Activated CD8-positive, alpha-beta T cell treated with anti-CD3 and anti-CD28 coated beads for 36 hours (primary cell): Measurements from ENCODE around the gene ARHGAP20. TPM values are rescaled to one million over a fixed set of nuclear protein-coding genes. Genes with fewer than 3 reads are reported as not detected.

Source experiments
- ATAC-seq: fragments of 200-7000 bp; cut with Tn5 transposase; one replicate; pipeline ENCODE4 v1.10.0; 2021; ENCODE audit warnings: mild to moderate bottlenecking, moderate library complexity
- CTCF ChIA-PET: fragments of 350-600 bp; sonication (Branson Sonifier 250); formaldehyde crosslinking; loops from one replicate; lab custom pipeline; 2021; ENCODE audit warnings: antibody characterized with exemption; lab: Charles Lee
- POLR2A ChIA-PET: fragments of 350-600 bp; sonication (Branson Sonifier 250); formaldehyde crosslinking; loops from one replicate; lab custom pipeline; 2021; ENCODE audit warnings: antibody characterized with exemption; lab: Charles Lee
- DNase-seq: peaks from one replicate; pipeline ENCODE4 v3.0.0-alpha.2; 2020
- H3K27ac Mint-ChIP-seq: one replicate; pipeline ENCODE4 v1.8.0; 2021; ENCODE audit warnings: mild to moderate bottlenecking, mixed read lengths
- H3K27me3 Mint-ChIP-seq: one replicate; pipeline ENCODE4 v1.8.0; 2021; ENCODE audit warnings: mixed read lengths
- H3K36me3 Mint-ChIP-seq: one replicate; pipeline ENCODE4 v1.8.0; 2021; ENCODE audit warnings: low read depth, mixed read lengths
- H3K4me1 Mint-ChIP-seq: one replicate; pipeline ENCODE4 v1.8.0; 2021; ENCODE audit warnings: low read depth, mixed read lengths
- H3K4me3 Mint-ChIP-seq: one replicate; pipeline ENCODE4 v1.8.0; 2021; ENCODE audit warnings: mild to moderate bottlenecking, moderate library complexity, mixed read lengths
- H3K9me3 Mint-ChIP-seq: one replicate; pipeline ENCODE4 v1.8.0; 2021; ENCODE audit warnings: mixed read lengths
- intact Hi-C: fragments of 100-400 bp; cut with micrococcal nuclease; formaldehyde crosslinking; loops from one replicate; pipeline ENCODE4 v1.10.0; 2022
- total RNA-seq, 2 experiments: library from RNA; stranded (reverse); gene quantifications; one replicate each; pipeline ENCODE4 v1.2.3, GENCODE V29; 2021
- TF ChIP-seq, protein P1 (sequence below): fragments of 200-600 bp; IDR thresholded peaks from one replicate; pipeline ENCODE4 v1.8.0; 2022; ENCODE audit warnings: antibody characterized with exemption, mild to moderate bottlenecking

Gene ARHGAP20
- total RNA-seq, 2 experiments from 2014 or later = 0.25 to 0.45 TPM

DNA sequence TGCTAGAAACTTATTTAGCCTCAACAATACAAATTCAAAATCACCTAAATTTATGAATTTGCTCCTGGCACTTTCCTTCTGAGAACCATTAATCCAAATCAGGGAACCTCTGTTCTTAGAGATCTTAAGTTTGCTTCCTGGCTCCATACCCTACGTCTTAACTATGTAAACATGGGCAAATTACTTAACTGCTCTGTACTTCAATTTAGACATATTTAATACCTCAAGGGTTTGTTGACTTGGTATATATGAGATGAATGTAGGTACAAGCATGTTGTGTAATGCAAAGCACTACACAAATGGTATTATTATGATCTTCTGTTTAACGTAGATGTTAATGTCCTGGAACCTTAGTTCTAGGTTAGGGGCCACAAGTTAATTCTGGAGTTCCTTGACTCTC is 22.6 kb upstream of the ARHGAP20 start:
- no peak for DNase-seq
- intact Hi-C loops = no loop called here
- no peak overlapping the region for H3K4me3 Mint-ChIP-seq
- peaks cover 19% of the 10 kb centered on the region for H3K27me3 Mint-ChIP-seq
- no peaks in the 10 kb centered on the region for H3K9me3 Mint-ChIP-seq
- H3K36me3 Mint-ChIP-seq = no peaks in the 10 kb centered on the region
- ChIA-PET CTCF (no interaction called here), POLR2A (no interaction called here)
- TF ChIP-seq, protein P1, sequence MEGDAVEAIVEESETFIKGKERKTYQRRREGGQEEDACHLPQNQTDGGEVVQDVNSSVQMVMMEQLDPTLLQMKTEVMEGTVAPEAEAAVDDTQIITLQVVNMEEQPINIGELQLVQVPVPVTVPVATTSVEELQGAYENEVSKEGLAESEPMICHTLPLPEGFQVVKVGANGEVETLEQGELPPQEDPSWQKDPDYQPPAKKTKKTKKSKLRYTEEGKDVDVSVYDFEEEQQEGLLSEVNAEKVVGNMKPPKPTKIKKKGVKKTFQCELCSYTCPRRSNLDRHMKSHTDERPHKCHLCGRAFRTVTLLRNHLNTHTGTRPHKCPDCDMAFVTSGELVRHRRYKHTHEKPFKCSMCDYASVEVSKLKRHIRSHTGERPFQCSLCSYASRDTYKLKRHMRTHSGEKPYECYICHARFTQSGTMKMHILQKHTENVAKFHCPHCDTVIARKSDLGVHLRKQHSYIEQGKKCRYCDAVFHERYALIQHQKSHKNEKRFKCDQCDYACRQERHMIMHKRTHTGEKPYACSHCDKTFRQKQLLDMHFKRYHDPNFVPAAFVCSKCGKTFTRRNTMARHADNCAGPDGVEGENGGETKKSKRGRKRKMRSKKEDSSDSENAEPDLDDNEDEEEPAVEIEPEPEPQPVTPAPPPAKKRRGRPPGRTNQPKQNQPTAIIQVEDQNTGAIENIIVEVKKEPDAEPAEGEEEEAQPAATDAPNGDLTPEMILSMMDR = no peak
- H3K4me1 Mint-ChIP-seq = no peaks in the 10 kb centered on the region
- H3K27ac Mint-ChIP-seq = no peak overlapping the region
- ATAC-seq = no peak

DNA sequence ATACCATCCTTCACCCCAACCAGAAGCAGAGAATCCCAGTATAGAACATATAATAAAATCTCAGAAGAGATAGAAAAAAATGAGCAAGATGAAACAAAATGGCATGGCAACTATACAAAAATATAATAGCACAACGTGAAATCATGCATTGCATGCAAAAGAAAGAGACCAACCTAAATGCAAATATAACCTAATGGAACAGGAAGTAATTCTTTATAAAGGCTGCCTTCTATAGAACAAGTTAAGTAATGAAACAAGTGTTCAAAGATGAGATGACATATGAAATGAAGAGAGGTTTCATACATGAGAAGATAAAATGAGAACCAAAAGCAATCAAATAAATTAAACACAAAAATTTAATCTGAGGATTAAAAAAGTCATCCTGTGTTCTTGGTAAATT is 18.5 kb upstream of the ARHGAP20 start:
- TF ChIP-seq, protein P1 = no peak
- Mint-ChIP-seq H3K27me3 (peaks cover 26% of the 10 kb centered on the region), H3K27ac (no peak overlapping the region), H3K4me1 (no peaks in the 10 kb centered on the region), H3K36me3 (no peaks in the 10 kb centered on the region), H3K4me3 (no peak overlapping the region), H3K9me3 (no peaks in the 10 kb centered on the region)
- intact Hi-C loops = no loop called here
- DNase-seq (no peak), ATAC-seq (no peak)
- ChIA-PET POLR2A (no interaction called here), CTCF (no interaction called here)

DNA sequence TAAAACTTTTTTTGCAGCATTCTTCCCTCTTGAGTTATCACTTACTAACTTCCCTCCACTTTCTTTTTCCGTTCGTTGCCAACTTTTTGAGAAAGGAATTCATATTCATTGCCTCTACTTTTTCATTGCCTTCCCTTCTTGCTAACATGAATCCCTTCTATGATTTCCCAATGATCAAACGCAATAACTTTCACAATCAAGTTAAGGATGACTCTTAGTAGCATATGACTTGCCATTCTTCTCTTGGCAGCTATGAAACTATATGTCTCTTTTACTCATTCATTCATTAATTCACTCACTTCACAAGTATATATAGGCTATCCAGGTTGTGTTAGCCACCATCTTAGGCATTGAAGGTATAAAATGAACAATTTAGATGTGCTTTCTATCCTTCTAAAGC is 16.6 kb upstream of the ARHGAP20 start:
- TF ChIP-seq, protein P1 = no peak
- Mint-ChIP-seq H3K4me1 (no peaks in the 10 kb centered on the region), H3K27me3 (peaks cover 26% of the 10 kb centered on the region), H3K27ac (no peak overlapping the region), H3K4me3 (no peak overlapping the region), H3K36me3 (no peaks in the 10 kb centered on the region), H3K9me3 (no peaks in the 10 kb centered on the region)
- no peak for ATAC-seq
- DNase-seq = no peak
- POLR2A ChIA-PET = no interaction called here
- CTCF ChIA-PET = no interaction called here
- intact Hi-C loops = no loop called here

DNA sequence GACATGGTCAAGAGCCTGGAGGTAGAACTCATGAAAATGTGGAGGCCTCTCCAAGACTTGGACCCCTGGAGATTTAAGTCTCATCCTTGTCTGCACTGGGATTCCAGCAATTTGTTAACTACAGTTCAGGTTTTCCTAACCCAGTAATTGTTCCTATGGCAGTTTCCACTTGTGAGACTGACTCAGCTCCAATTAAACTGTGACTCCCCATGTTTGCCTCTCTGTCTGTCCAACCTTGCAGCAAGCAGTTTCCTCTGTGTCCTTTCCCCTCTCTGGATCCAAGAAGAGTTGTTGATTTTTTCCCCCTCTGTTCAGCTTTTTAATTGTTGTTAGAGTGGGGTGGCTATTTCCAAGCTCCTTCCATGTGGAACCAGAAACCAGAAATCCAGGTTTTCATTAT is 16.2 kb upstream of the ARHGAP20 start:
- Mint-ChIP-seq H3K27me3 (peaks cover 26% of the 10 kb centered on the region), H3K9me3 (no peaks in the 10 kb centered on the region), H3K4me1 (no peaks in the 10 kb centered on the region), H3K27ac (no peak overlapping the region), H3K36me3 (no peaks in the 10 kb centered on the region), H3K4me3 (no peak overlapping the region)
- POLR2A ChIA-PET = no interaction called here
- CTCF ChIA-PET = no interaction called here
- intact Hi-C loops = no loop called here
- ATAC-seq (no peak), DNase-seq (no peak)
- TF ChIP-seq, protein P1 = no peak

DNA sequence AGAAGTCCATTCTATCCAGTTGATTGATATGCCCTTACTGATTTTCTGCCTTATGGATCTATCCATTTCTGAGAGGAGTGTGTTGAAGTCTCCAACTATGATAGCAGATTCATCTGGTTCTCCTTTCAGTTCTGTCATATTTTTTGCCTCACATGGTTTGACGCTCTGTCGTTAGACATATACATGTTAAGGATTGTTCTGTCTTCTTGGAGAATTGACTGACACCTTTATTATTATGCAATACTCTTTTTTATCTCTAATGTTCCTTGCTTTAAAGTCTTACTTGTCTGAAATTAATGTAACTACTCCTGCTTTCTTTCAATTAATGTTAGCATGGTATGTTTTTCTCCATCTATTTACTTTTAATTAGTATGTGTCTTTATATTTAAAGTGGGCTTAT is 12.1 kb upstream of the ARHGAP20 start:
- ATAC-seq = no peak
- H3K36me3 Mint-ChIP-seq = no peaks in the 10 kb centered on the region
- POLR2A ChIA-PET = no interaction called here
- H3K27ac Mint-ChIP-seq = no peak overlapping the region
- H3K27me3 Mint-ChIP-seq = peaks cover 30% of the 10 kb centered on the region
- CTCF ChIA-PET = no interaction called here
- intact Hi-C loops = no loop called here
- TF ChIP-seq, protein P1 = no peak
- H3K4me3 Mint-ChIP-seq = no peak overlapping the region
- H3K9me3 Mint-ChIP-seq = no peaks in the 10 kb centered on the region
- no peak for DNase-seq
- H3K4me1 Mint-ChIP-seq = no peaks in the 10 kb centered on the region
